K562 (cell line): ENCODE measurements around the gene SUGP1. TPM values are rescaled to one million over a fixed set of nuclear protein-coding genes. Genes with fewer than 3 reads are reported as not detected.

Source experiments
- ATAC-seq: fragments of 200-7000 bp; cut with Tn5 transposase; 3 replicates; pipeline ENCODE4 v1.9.1; 2020; ENCODE audit warnings: moderate library complexity
- BruUV-seq: library from RNA; stranded (reverse); fragments of 400-500 nt; replicated peaks from 2 replicates; lab custom pipeline; 2021; lab: Mats Ljungman, UMichigan
- CTCF ChIA-PET: fragments of 300-600 bp; formaldehyde crosslinking; extraction: SDS; loops from one replicate; lab custom pipeline; 2021; ENCODE audit warnings: low intra/inter-chr PET ratio; lab: Yijun Ruan, JAX
- POLR2A ChIA-PET: fragments of 300-600, 350-650 bp; sonication (Branson Sonifier 250); formaldehyde crosslinking; extraction: SDS; loops from one replicate; lab custom pipeline; 2021; ENCODE audit warnings: antibody characterized with exemption, inconsistent platforms; lab: Yijun Ruan, JAX
- DNase-seq, 4 experiments: peaks; one replicate each; pipeline versions ENCODE4 v3.0.0 to v3.0.0-alpha.2; 2011 to 2018; ENCODE audit warnings: low spot score in 3 of 4, mixed read lengths in 3 of 4; ENCODE audit errors: extremely low read depth in 1 of 4
- FAIRE-seq: peaks from 2 replicates; lab custom pipeline; 2011; peaks lifted over from hg19 to GRCh38; lab: Jason Lieb, UNC
- H2AFZ ChIP-seq: 2 replicates; pipeline ENCODE4 v1.6.0; 2011; ENCODE audit warnings: low read depth, low read length, control low read depth, inconsistent platforms
- H3K27ac ChIP-seq: fragments of 200-600 bp; 3 replicates; pipeline ENCODE4 v1.8.0; 2011; ENCODE audit warnings: low read depth, mild to moderate bottlenecking, control low read depth, inconsistent platforms, low read length, moderate library complexity, mixed read lengths; ENCODE audit errors: extremely low read depth
- H3K27me3 ChIP-seq, 2 experiments: fragments of 300-600 bp in 1 of 2; 2 replicates in 1 of 2; 3 replicates in 1 of 2; pipeline versions ENCODE4 v1.6.0 to v1.8.0; 2011; ENCODE audit warnings: inconsistent platforms in 2 of 2, low read length in 2 of 2, mild to moderate bottlenecking in 1 of 2, mixed read lengths in 1 of 2, moderate library complexity in 1 of 2; ENCODE audit not compliant: control insufficient read depth in 2 of 2, insufficient read depth in 2 of 2
- H3K36me3 ChIP-seq: fragments of 300-600 bp; 3 replicates; pipeline ENCODE4 v1.8.0; 2011; ENCODE audit warnings: mild to moderate bottlenecking, low read length, inconsistent platforms; ENCODE audit not compliant: control insufficient read depth, insufficient read depth
- H3K4me1 ChIP-seq, 2 experiments: fragments of 200-600 bp in 1 of 2; replicated peaks in 1 of 2; 2 replicates in 1 of 2; 3 replicates in 1 of 2; pipeline versions ENCODE4 v1.5.1 to v1.8.0; 2011; ENCODE audit warnings: inconsistent platforms in 2 of 2, low read length in 2 of 2, mild to moderate bottlenecking in 1 of 2, mixed read lengths in 1 of 2, moderate library complexity in 1 of 2; ENCODE audit not compliant: control insufficient read depth in 2 of 2, insufficient read depth in 2 of 2
- H3K4me2 ChIP-seq: 2 replicates; pipeline ENCODE4 v1.6.1; 2011; ENCODE audit warnings: low read length, control low read depth, inconsistent platforms, mixed read lengths; ENCODE audit not compliant: insufficient read depth
- H3K4me3 ChIP-seq: fragments of 200-600 bp; sonication (generic), shearing (Covaris generic); 2 replicates; pipeline ENCODE4 v1.5.1; 2016; ENCODE audit warnings: control low read depth, inconsistent platforms
- H3K79me2 ChIP-seq: fragments of 200-600 bp; 3 replicates; pipeline ENCODE4 v1.8.0; 2011; ENCODE audit warnings: low read length, inconsistent platforms; ENCODE audit not compliant: control insufficient read depth, insufficient read depth
- H3K9ac ChIP-seq, 2 experiments: 2 replicates each; pipeline versions ENCODE4 v1.6.0 to v1.6.1; 2011; ENCODE audit warnings: low read depth in 2 of 2, low read length in 2 of 2, control low read depth in 1 of 2, inconsistent platforms in 1 of 2, mild to moderate bottlenecking in 1 of 2, mixed read lengths in 1 of 2; ENCODE audit not compliant: insufficient read depth in 1 of 2
- H3K9me1 ChIP-seq: one replicate; pipeline ENCODE4 v1.6.0; 2011; ENCODE audit warnings: inconsistent platforms, mild to moderate bottlenecking, low read length, moderate library complexity; ENCODE audit not compliant: control insufficient read depth, insufficient read depth
- H3K9me3 ChIP-seq: replicated peaks from 2 replicates; pipeline ENCODE4 v1.5.1; 2011; ENCODE audit warnings: low read depth, low read length, inconsistent platforms; ENCODE audit not compliant: control insufficient read depth, insufficient read depth
- H4K20me1 ChIP-seq: replicated peaks from 2 replicates; pipeline ENCODE4 v1.6.1; 2011; ENCODE audit warnings: low read length, inconsistent platforms, mixed read lengths; ENCODE audit not compliant: control insufficient read depth, insufficient read depth
- RBFOX2 ChIP-seq: fragments of 200-400 bp; formaldehyde crosslinking; IDR thresholded peaks from 2 replicates; pipeline ENCODE4 v1.6.1; 2017; ENCODE audit warnings: low read depth, mild to moderate bottlenecking, low read length, moderate library complexity
- WGBS: fragments of 100-300 bp; shearing (Covaris generic); methylation state at CpG from one replicate; pipeline ENCODE4 v1.1.6; 2016; ENCODE audit warnings: low coverage, mixed read lengths; ENCODE audit not compliant: insufficient coverage; ENCODE audit errors: missing lambda C conversion rate; 5-methylcytosine and 5-hydroxymethylcytosine counted together
- in situ Hi-C: fragments of 300-500 bp; cut with MboI; formaldehyde crosslinking; loops from 4 replicates; pipeline ENCODE4 v1.15.0; 2018; ENCODE audit warnings: inconsistent platforms, mixed read lengths
- intact Hi-C: fragments of 100-400 bp; cut with micrococcal nuclease; formaldehyde crosslinking; loops from 2 replicates; pipeline ENCODE4 v1.14.2; 2022
- polyA plus RNA-seq, 8 experiments: library from polyadenylated mRNA; depleted of rRNA in 4 of 8; stranded (reverse) in 5 of 8; unstranded in 3 of 8; fragments of >200 nt; fragmentation: Nextera tagmentation in 2 of 8; fragmentation: Illumina TruSeq in 1 of 8; extraction: Ambion mirVana in 2 of 8; extraction: Trizol in 1 of 8; gene quantifications; 2 replicates each; pipeline versions ENCODE4 v1.2.1 to v1.2.3, GENCODE V29; 2011 to 2014; ENCODE audit warnings: inconsistent platforms in 1 of 8, missing spikeins in 1 of 8
- total RNA-seq, 7 experiments: library from RNA; depleted of rRNA in 6 of 7; stranded (reverse); fragments of >200 nt in 6 of 7; fragmentation: Illumina TruSeq in 2 of 7; extraction: Trizol in 2 of 7; gene quantifications; 2 replicates each; pipeline versions ENCODE4 v1.2.1 to v1.2.3, GENCODE V29; 2011 to 2021; ENCODE audit warnings: low replicate concordance in 1 of 7
- TF ChIP-seq, protein P1 (sequence below): fragments of 450-650 bp; IDR thresholded peaks from 2 replicates; pipeline ENCODE4 v1.6.1; 2018; ENCODE audit not compliant: partially characterized antibody

The SUGP1 gene
- total and polyA plus RNA-seq, 9 of the 15 experiments (the other 6 are each of a cell fraction or from before 2014, with no cell fraction given): 1.0 to 53.3 (median 32.4) TPM

GRCh38 chr19:19337120-19337519, 16.8 kb upstream of the SUGP1 start:
- ChIA-PET CTCF (no interaction called here), POLR2A (no interaction called here)
- no peaks in the 10 kb centered on the region for H3K27me3 ChIP-seq
- DNase-seq (no peak), ATAC-seq (no peak), FAIRE-seq (no peak)
- intact Hi-C loops: no loop called here
- peaks cover 69% of the 10 kb centered on the region; the same call in 2 of the 3 replicates for H3K36me3 ChIP-seq
- no peak overlapping the region for H3K27ac ChIP-seq
- H3K4me2 ChIP-seq: no peak overlapping the region
- WGBS: 91% methylated on average over 12 of the region's 17 CpGs
- H3K4me1 ChIP-seq: peaks cover 0 to 14% of the 10 kb centered on the region in 2 experiments; a peak in 1 of 5 replicates
- H2AFZ ChIP-seq: no peak overlapping the region
- TF ChIP-seq, protein P1, sequence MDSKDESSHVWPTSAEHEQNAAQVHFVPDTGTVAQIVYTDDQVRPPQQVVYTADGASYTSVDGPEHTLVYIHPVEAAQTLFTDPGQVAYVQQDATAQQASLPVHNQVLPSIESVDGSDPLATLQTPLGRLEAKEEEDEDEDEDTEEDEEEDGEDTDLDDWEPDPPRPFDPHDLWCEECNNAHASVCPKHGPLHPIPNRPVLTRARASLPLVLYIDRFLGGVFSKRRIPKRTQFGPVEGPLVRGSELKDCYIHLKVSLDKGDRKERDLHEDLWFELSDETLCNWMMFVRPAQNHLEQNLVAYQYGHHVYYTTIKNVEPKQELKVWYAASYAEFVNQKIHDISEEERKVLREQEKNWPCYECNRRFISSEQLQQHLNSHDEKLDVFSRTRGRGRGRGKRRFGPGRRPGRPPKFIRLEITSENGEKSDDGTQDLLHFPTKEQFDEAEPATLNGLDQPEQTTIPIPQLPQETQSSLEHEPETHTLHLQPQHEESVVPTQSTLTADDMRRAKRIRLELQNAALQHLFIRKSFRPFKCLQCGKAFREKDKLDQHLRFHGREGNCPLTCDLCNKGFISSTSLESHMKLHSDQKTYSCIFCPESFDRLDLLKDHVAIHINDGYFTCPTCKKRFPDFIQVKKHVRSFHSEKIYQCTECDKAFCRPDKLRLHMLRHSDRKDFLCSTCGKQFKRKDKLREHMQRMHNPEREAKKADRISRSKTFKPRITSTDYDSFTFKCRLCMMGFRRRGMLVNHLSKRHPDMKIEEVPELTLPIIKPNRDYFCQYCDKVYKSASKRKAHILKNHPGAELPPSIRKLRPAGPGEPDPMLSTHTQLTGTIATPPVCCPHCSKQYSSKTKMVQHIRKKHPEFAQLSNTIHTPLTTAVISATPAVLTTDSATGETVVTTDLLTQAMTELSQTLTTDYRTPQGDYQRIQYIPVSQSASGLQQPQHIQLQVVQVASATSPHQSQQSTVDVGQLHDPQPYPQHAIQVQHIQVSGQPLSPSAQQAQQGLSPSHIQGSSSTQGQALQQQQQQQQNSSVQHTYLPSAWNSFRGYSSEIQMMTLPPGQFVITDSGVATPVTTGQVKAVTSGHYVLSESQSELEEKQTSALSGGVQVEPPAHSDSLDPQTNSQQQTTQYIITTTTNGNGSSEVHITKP: no peak
- 0 out of 2 replicates have a peak, but pooled peaks have one; percentile 14 for TF ChIP-seq RBFOX2
- H3K9me3 ChIP-seq: no peaks in the 10 kb centered on the region
- in situ Hi-C loops: no loop called here
- H3K4me3 ChIP-seq: no peak overlapping the region
- H4K20me1 ChIP-seq: peaks cover 3% of the 10 kb centered on the region; the same call in 1 of the 2 replicates
- H3K79me2 ChIP-seq: no peaks in the 10 kb centered on the region
- no peak overlapping the region for H3K9ac ChIP-seq
- no TSS peak for BruUV-seq
- H3K9me1 ChIP-seq: peaks cover 4% of the 10 kb centered on the region
